Measurements from ENCODE around the gene ASXL2.

Gene ASXL2

DNA sequence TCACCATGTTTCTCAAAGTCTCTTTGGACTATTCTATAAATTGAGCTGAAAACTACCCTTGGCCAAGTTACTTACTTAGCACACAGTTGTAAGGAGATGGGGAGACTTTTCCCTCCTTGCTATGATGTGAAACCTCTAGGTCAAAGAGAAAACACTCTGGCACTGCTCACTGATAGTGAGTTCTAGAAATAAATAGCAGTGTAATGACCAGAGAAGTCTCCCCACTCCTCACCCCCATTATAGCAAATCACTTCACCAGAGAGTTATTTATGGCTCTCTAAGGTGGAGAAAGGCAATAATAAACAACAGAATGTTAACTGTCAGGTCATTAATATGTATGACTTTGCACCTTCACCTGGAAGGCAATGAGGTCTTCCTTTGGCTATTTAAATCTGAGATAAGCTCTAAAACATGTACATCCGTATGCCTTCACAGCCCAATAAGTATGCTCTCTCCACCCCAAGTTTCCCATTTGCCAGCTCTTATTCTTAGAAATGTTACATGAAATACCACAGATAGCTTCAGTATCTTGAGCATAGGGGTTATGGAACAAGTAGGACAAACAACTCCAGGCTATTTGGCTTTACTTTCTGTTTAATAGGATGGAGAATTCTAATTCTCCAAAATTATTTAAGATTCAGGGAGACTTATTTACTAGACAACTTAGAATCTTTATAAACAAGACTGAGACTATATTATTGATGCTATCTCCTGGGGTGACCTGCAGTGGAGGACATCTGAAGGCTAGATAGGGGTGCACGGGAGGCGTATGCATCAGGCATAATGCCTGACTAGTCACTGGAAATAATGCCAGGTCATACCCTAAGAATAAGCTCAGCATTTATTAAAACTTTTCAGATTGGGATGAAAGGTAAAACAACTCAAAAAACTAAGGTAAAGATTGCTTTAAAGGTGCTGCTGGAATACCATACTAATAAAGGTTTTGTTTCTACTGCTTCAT is 139.6 kb downstream of the ASXL2 start:
- Histone ChIP-seq H2AFZ (ENCODE audit: low read depth, low read length) (no peak overlapping the region), H3K27me3 (ENCODE audit: low read depth, low read length) (no peaks in the 10 kb centered on the region), H3K36me3 (replicated peaks; ENCODE audit: low read depth, low read length) (peaks cover 23% of the 10 kb centered on the region), H3K27ac (ENCODE audit: low read length) (no peak overlapping the region), H4K20me1 (ENCODE audit: insufficient read depth, low read length) (no peaks in the 10 kb centered on the region), H3K4me1 (ENCODE audit: low read length) (no peaks in the 10 kb centered on the region), H3K4me3 (ENCODE audit: low read length) (no peak overlapping the region), H3K79me2 (ENCODE audit: low read length) (no peaks in the 10 kb centered on the region), H3K9ac (ENCODE audit: low read length) (no peak overlapping the region), H3K4me2 (ENCODE audit: low read length) (no peak overlapping the region), H3K9me3 (ENCODE audit: insufficient read depth, low read length) (no peaks in the 10 kb centered on the region)
- no peak for TF ChIP-seq EZH2phosphoT487 (IDR thresholded peaks at IDR 0.05; ENCODE audit: low read depth)
- TF ChIP-seq, protein P1, sequence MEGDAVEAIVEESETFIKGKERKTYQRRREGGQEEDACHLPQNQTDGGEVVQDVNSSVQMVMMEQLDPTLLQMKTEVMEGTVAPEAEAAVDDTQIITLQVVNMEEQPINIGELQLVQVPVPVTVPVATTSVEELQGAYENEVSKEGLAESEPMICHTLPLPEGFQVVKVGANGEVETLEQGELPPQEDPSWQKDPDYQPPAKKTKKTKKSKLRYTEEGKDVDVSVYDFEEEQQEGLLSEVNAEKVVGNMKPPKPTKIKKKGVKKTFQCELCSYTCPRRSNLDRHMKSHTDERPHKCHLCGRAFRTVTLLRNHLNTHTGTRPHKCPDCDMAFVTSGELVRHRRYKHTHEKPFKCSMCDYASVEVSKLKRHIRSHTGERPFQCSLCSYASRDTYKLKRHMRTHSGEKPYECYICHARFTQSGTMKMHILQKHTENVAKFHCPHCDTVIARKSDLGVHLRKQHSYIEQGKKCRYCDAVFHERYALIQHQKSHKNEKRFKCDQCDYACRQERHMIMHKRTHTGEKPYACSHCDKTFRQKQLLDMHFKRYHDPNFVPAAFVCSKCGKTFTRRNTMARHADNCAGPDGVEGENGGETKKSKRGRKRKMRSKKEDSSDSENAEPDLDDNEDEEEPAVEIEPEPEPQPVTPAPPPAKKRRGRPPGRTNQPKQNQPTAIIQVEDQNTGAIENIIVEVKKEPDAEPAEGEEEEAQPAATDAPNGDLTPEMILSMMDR (IDR thresholded peaks at IDR 0.05; ENCODE audit: low read depth, low read length): no peak

DNA sequence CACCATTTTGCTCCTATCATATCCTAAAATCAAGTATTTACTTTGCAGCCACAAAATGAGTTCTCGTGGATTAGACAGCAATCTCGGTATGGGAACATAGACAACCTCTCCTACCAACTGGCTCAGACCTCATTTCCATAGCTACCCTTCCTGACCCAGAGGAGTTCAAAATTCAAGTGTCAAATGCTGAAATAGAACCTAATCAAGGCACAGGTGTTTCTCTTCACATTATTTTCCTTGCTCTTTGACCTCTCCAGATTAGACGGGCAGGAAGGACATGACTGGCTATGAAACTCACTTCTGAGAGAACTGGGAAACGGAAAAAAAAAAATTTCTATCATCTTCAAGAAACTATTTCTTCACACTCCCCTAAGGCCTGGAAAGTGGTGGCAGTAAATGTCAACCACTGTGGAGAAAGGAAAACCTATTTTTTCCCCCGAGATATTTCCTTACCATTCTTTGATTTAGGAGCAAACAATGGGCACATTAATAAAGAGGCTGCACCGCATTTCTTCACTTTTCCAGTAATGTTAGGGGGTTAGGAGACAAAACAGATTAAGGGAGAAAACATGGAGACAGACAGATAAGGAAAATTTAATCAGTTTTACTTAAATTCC is 141.3 kb downstream of the ASXL2 start:
- H3K4me3 ChIP-seq (ENCODE audit: low read length): no peak overlapping the region
- H2AFZ ChIP-seq (ENCODE audit: low read depth, low read length): no peak overlapping the region
- no peak overlapping the region for H3K9ac ChIP-seq (ENCODE audit: low read length)
- TF ChIP-seq, protein P1 (IDR thresholded peaks at IDR 0.05; ENCODE audit: low read depth, low read length): no peak
- no peak for TF ChIP-seq EZH2phosphoT487 (IDR thresholded peaks at IDR 0.05; ENCODE audit: low read depth)
- no peak overlapping the region for H3K27ac ChIP-seq (ENCODE audit: low read length)
- no peaks in the 10 kb centered on the region for H4K20me1 ChIP-seq (ENCODE audit: insufficient read depth, low read length)
- no peak overlapping the region for H3K4me2 ChIP-seq (ENCODE audit: low read length)
- H3K36me3 ChIP-seq (replicated peaks; ENCODE audit: low read depth, low read length): peaks cover 9% of the 10 kb centered on the region
- no peaks in the 10 kb centered on the region for H3K79me2 ChIP-seq (ENCODE audit: low read length)
- H3K9me3 ChIP-seq (ENCODE audit: insufficient read depth, low read length): no peaks in the 10 kb centered on the region
- H3K27me3 ChIP-seq (ENCODE audit: low read depth, low read length): no peaks in the 10 kb centered on the region
- no peaks in the 10 kb centered on the region for H3K4me1 ChIP-seq (ENCODE audit: low read length)

DNA sequence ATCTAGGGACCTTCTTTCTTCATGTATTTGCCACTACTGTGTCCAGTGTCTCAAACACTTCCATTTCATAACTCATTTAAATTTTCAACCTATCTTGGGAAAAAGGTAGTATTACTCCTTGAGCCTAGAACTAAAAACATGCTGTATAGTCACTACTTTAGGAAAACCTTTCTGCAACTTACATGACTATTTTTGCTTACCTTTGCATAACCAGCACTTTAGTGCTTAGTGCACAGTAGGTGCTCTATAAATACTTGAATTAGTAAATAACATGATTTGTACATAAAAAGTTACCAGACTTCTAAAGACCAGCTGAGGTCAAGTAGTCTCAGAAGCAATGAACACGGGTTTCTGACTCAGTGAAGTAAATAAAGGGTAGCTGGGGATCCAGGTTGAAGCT is 142.5 kb downstream of the ASXL2 start:
- H3K9me3 ChIP-seq (ENCODE audit: insufficient read depth, low read length): no peaks in the 10 kb centered on the region
- H3K27ac ChIP-seq (ENCODE audit: low read length): no peak overlapping the region
- H3K4me1 ChIP-seq (ENCODE audit: low read length): no peaks in the 10 kb centered on the region
- H3K79me2 ChIP-seq (ENCODE audit: low read length): no peaks in the 10 kb centered on the region
- H2AFZ ChIP-seq (ENCODE audit: low read depth, low read length): no peak overlapping the region
- H3K36me3 ChIP-seq (replicated peaks; ENCODE audit: low read depth, low read length): peaks cover 2% of the 10 kb centered on the region
- TF ChIP-seq EZH2phosphoT487 (IDR thresholded peaks at IDR 0.05; ENCODE audit: low read depth): no peak
- TF ChIP-seq, protein P1 (IDR thresholded peaks at IDR 0.05; ENCODE audit: low read depth, low read length): no peak
- H3K4me3 ChIP-seq (ENCODE audit: low read length): no peak overlapping the region
- H3K4me2 ChIP-seq (ENCODE audit: low read length): no peak overlapping the region
- H3K9ac ChIP-seq (ENCODE audit: low read length): no peak overlapping the region
- H4K20me1 ChIP-seq (ENCODE audit: insufficient read depth, low read length): no peaks in the 10 kb centered on the region
- H3K27me3 ChIP-seq (ENCODE audit: low read depth, low read length): no peaks in the 10 kb centered on the region

DNA sequence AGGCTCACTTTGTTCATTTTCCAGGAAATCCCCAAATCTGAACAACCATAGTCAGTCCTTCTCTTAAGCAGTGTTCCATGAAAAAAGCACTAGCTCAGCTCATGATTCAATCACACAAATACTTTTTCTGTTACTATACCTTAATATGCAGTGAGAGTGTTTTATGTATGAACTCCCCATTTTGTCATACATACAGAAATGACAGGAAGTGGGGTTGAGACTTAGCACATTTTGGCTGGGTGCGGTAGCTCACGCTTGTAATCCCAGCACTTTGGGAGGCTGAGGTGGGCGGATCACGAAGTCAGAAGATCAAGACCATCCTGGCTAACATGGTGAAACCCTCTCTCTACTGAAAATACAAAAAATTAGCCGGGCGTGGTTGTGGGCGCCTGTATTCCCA is 149.7 kb downstream of the ASXL2 start:
- no peak for TF ChIP-seq EZH2phosphoT487 (IDR thresholded peaks at IDR 0.05; ENCODE audit: low read depth)
- TF ChIP-seq, protein P1 (IDR thresholded peaks at IDR 0.05; ENCODE audit: low read depth, low read length): no peak
- no peaks in the 10 kb centered on the region for H3K9me3 ChIP-seq (ENCODE audit: insufficient read depth, low read length)

More for the DNA sequence above, 149.7 kb downstream of the ASXL2 start:
- Histone ChIP-seq H3K9ac (ENCODE audit: low read length) (no peak overlapping the region), H3K27me3 (ENCODE audit: low read depth, low read length) (no peaks in the 10 kb centered on the region), H3K36me3 (replicated peaks; ENCODE audit: low read depth, low read length) (no peaks in the 10 kb centered on the region), H3K4me3 (ENCODE audit: low read length) (no peak overlapping the region), H3K4me2 (ENCODE audit: low read length) (no peak overlapping the region), H3K79me2 (ENCODE audit: low read length) (no peaks in the 10 kb centered on the region), H3K4me1 (ENCODE audit: low read length) (peaks cover 24% of the 10 kb centered on the region), H2AFZ (ENCODE audit: low read depth, low read length) (no peak overlapping the region), H4K20me1 (ENCODE audit: insufficient read depth, low read length) (no peaks in the 10 kb centered on the region), H3K27ac (ENCODE audit: low read length) (no peak overlapping the region)
